ENCODE measurements around the gene C1orf105.
A peak's percentile ranks its signal among the peaks of the same experiment; 100 is the strongest.

The C1orf105 gene

GRCh38 chr1:172383536-172383935 is 36.9 kb upstream of the C1orf105 start:
- no peak for TF ChIP-seq CTCF (IDR thresholded peaks at IDR 0.05)
- H3K27me3 Mint-ChIP-seq (ENCODE audit: low read depth, poor library complexity), result peaks cover 5% of the 10 kb centered on the region
- H3K9me3 Mint-ChIP-seq, result no peaks in the 10 kb centered on the region
- DNase-seq, result no peak
- H3K27ac Mint-ChIP-seq, result peak overlapping the region; percentile 82
- H3K4me3 Mint-ChIP-seq, result peak overlapping the region; percentile 8
- H3K4me1 Mint-ChIP-seq, result peaks cover 44% of the 10 kb centered on the region
- no peaks in the 10 kb centered on the region for H3K36me3 Mint-ChIP-seq (ENCODE audit: low read depth)

- H3K4me1 Mint-ChIP-seq, result peaks cover 47% of the 10 kb centered on the region
- H3K36me3 Mint-ChIP-seq (ENCODE audit: low read depth), result no peaks in the 10 kb centered on the region
- no peak for TF ChIP-seq CTCF (IDR thresholded peaks at IDR 0.05)
- no peak for DNase-seq
- peaks cover 5% of the 10 kb centered on the region for H3K27me3 Mint-ChIP-seq (ENCODE audit: low read depth, poor library complexity)
- no peak overlapping the region for H3K4me3 Mint-ChIP-seq
- H3K9me3 Mint-ChIP-seq, result no peaks in the 10 kb centered on the region
- H3K27ac Mint-ChIP-seq, result no peak overlapping the region
Measured at GRCh38 chr1:172384656-172385055, 35.8 kb upstream of the C1orf105 start.

- no peaks in the 10 kb centered on the region for H3K36me3 Mint-ChIP-seq (ENCODE audit: low read depth)
- TF ChIP-seq CTCF (IDR thresholded peaks at IDR 0.05), result no peak
- H3K4me1 Mint-ChIP-seq, result peaks cover 51% of the 10 kb centered on the region
Measured at GRCh38 chr1:172386046-172386445, 34.4 kb upstream of the C1orf105 start.

GRCh38 chr1:172388490-172388889 is 32.0 kb upstream of the C1orf105 start:
- no peak overlapping the region for H3K4me3 Mint-ChIP-seq
- no peak overlapping the region for H3K27ac Mint-ChIP-seq
- peaks cover 7% of the 10 kb centered on the region for H3K36me3 Mint-ChIP-seq (ENCODE audit: low read depth)
- H3K27me3 Mint-ChIP-seq (ENCODE audit: low read depth, poor library complexity), result peaks cover 5% of the 10 kb centered on the region
- TF ChIP-seq CTCF (IDR thresholded peaks at IDR 0.05), result no peak
- DNase-seq, result no peak
- H3K9me3 Mint-ChIP-seq, result no peaks in the 10 kb centered on the region
- peaks cover 48% of the 10 kb centered on the region for H3K4me1 Mint-ChIP-seq

More at GRCh38 chr1:172386046-172386445, 34.4 kb upstream of the C1orf105 start:
- Mint-ChIP-seq H3K27me3 (ENCODE audit: low read depth, poor library complexity) (peaks cover 5% of the 10 kb centered on the region), H3K27ac (no peak overlapping the region), H3K9me3 (no peaks in the 10 kb centered on the region), H3K4me3 (no peak overlapping the region)
- no peak for DNase-seq

GRCh38 chr1:172390301-172390682 is 30.2 kb upstream of the C1orf105 start:
- no peak for TF ChIP-seq CTCF (IDR thresholded peaks at IDR 0.05)
- Mint-ChIP-seq H3K27ac (peak overlapping the region; percentile 76), H3K36me3 (ENCODE audit: low read depth) (peaks cover 11% of the 10 kb centered on the region), H3K4me3 (no peak overlapping the region), H3K9me3 (no peaks in the 10 kb centered on the region), H3K4me1 (peaks cover 56% of the 10 kb centered on the region), H3K27me3 (ENCODE audit: low read depth, poor library complexity) (peaks cover 6% of the 10 kb centered on the region)
- no peak for DNase-seq

- peak; percentile 34 for DNase-seq
- Mint-ChIP-seq H3K9me3 (no peaks in the 10 kb centered on the region), H3K27ac (peak overlapping the region; percentile 76), H3K4me1 (peaks cover 56% of the 10 kb centered on the region), H3K27me3 (ENCODE audit: low read depth, poor library complexity) (peaks cover 6% of the 10 kb centered on the region), H3K36me3 (ENCODE audit: low read depth) (peaks cover 11% of the 10 kb centered on the region), H3K4me3 (peak overlapping the region; percentile 11)
- no peak for TF ChIP-seq CTCF (IDR thresholded peaks at IDR 0.05)
Measured at GRCh38 chr1:172390683-172391551, 29.6 kb upstream of the C1orf105 start.

Data from nephron progenitor cell (in vitro differentiated cells).